ENCODE data around the gene ENPP1.

ENPP1 gene

DNA sequence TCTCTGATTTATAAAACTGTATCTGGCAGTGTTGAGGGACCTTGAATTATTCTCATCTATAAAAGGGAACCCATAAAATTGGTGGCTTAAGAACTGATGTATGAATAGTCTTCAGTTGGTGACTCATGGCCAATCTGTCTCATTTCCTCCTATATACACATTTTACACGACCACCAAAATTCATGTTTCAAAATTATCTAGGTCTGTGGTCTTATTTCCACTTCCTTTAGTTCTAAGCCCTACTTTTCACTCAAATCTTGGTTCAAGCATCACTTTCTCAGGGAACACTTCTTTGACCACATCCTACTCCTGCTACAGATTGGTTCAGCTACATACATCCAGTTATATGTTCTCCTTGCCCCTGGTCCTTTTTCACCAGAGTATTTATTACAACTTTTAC, 18.6 kb upstream of the ENPP1 start:
- no peak overlapping the region for H3K4me3 ChIP-seq (ENCODE audit: low read depth, low read length)
- no peaks in the 10 kb centered on the region for H3K27me3 ChIP-seq
- TF ChIP-seq, protein P1, sequence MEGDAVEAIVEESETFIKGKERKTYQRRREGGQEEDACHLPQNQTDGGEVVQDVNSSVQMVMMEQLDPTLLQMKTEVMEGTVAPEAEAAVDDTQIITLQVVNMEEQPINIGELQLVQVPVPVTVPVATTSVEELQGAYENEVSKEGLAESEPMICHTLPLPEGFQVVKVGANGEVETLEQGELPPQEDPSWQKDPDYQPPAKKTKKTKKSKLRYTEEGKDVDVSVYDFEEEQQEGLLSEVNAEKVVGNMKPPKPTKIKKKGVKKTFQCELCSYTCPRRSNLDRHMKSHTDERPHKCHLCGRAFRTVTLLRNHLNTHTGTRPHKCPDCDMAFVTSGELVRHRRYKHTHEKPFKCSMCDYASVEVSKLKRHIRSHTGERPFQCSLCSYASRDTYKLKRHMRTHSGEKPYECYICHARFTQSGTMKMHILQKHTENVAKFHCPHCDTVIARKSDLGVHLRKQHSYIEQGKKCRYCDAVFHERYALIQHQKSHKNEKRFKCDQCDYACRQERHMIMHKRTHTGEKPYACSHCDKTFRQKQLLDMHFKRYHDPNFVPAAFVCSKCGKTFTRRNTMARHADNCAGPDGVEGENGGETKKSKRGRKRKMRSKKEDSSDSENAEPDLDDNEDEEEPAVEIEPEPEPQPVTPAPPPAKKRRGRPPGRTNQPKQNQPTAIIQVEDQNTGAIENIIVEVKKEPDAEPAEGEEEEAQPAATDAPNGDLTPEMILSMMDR (IDR thresholded peaks at IDR 0.05; ENCODE audit: low read depth, low read length) = no peak
- DNase-seq = no peak
- no peaks in the 10 kb centered on the region for H3K36me3 ChIP-seq
- no peaks in the 10 kb centered on the region for H3K4me1 ChIP-seq
- no peaks in the 10 kb centered on the region for H3K9me3 ChIP-seq

DNA sequence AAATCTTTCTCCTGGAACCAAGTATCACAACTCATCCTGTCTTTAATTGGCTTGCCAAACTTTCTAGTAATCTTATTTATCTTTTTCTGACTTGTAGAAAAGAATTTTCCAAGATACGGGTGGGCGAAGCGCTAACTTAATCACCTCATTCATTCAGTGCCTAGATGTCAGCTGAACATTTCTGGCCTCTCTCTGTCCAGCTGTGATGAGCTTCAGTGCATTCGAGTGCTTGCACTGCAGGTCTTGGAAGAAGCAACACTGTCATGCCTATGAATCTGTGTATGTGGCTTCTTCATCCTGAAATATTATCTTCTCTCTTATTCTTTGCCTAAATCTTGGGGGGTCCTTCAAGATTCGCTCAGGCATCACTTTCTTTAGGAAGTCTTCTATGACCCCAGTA, 16.3 kb upstream of the ENPP1 start:
- TF ChIP-seq, protein P1 (IDR thresholded peaks at IDR 0.05; ENCODE audit: low read depth, low read length) = no peak
- H3K36me3 ChIP-seq = no peaks in the 10 kb centered on the region
- no peaks in the 10 kb centered on the region for H3K9me3 ChIP-seq
- no peak for DNase-seq
- H3K4me3 ChIP-seq (ENCODE audit: low read depth, low read length) = no peak overlapping the region
- H3K4me1 ChIP-seq = no peaks in the 10 kb centered on the region
- H3K27me3 ChIP-seq = no peaks in the 10 kb centered on the region

DNA sequence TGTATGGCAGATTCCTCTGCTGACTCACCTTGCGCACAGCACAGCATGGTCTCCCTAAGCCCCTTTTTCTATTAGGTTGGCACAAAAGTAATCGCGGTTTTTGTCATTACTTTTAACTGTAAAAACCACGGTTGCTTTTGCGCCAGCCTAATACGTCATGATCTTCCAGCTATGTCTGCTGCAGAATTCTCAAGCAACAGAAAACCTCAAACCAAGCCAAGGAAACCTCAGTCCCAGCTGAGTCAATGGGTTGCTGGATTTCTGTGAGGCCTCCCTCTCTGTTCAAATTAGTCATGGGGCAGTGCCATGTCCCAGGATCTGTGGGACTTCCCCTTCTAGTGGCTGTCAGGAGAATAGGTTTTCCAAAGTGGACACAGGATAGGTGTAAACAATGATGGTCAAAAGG, 15.7 kb upstream of the ENPP1 start:
- Histone ChIP-seq H3K27me3 (no peaks in the 10 kb centered on the region), H3K4me3 (ENCODE audit: low read depth, low read length) (no peak overlapping the region), H3K36me3 (no peaks in the 10 kb centered on the region), H3K9me3 (no peaks in the 10 kb centered on the region), H3K4me1 (no peaks in the 10 kb centered on the region)
- TF ChIP-seq, protein P1 (IDR thresholded peaks at IDR 0.05; ENCODE audit: low read depth, low read length) = no peak
- DNase-seq = no peak

DNA sequence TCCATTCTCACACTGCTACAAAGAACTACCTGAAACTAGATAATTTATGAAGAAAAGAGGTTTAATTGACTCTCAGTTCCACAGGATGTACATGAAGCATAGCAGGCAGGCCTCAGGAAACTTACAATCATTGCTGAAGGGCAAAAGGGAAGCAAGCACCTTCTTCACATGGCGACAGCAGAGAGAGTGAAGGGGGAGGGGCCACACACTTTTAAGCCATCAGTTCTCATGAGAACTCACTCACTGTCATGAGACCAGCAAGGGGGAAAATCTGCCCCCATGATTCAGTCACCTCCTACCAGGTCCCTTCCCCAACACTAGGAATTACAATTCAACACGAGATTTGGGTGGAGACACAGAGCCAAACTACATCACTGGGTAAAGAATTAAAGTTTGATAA, 12.5 kb upstream of the ENPP1 start:
- TF ChIP-seq, protein P1 (IDR thresholded peaks at IDR 0.05; ENCODE audit: low read depth, low read length) = no peak
- H3K4me3 ChIP-seq (ENCODE audit: low read depth, low read length) = no peak overlapping the region
- H3K9me3 ChIP-seq = no peaks in the 10 kb centered on the region
- DNase-seq = no peak
- no peaks in the 10 kb centered on the region for H3K27me3 ChIP-seq
- no peaks in the 10 kb centered on the region for H3K36me3 ChIP-seq
- H3K4me1 ChIP-seq = no peaks in the 10 kb centered on the region

DNA sequence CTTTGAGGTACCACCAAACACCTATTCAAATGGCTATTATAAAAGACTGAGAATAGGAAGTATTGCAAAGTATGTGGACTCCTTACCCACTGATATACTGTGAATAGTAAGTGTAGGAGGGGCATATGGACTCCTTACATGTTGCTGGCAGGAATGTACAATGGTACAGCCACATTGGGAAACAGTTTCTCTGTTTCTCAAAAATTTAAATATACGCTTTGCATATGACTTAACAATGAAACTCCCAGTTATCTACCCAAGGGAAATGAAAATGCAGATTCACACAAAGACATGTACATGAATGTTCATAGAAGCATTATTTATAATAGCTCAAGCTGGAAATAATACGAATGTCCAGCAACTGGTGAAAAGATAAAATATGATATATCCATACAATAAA, 5.5 kb upstream of the ENPP1 start:
- TF ChIP-seq, protein P1 (IDR thresholded peaks at IDR 0.05; ENCODE audit: low read depth, low read length) = no peak

DNA sequence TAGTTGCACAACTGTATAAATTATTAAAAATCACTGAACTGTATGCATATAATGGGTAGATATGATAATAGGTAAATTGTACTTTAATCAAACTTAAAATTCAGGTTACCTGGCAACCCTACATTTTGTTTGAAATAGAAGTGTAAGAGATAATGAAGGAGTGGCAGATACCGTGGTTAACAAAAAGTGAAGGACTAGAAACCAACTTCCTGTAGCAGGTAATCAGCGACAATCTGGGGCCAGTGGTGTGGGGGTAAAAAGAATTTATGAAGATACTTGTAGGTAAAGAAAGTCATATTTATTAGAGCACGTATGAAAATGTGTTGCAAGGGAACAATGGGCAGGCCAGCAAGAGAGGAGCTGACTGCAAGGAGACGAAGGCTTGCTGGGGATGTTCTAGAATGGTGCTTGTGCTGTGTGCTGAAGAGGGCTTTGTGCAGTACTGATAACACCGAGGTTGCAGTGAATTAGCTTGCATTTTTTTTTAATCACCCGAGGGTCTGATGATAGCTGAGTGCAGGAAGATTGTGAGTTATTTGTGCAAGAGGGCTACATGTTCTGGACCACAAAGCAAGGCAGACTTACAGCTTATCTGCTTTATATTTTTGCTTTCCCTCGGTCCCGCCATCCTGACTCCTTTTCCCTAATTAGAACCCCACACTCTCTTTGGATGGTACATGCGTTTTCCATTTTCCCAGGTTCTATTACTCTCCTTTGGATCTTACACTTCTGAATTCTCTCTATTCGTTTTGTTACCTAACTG, 4.6 kb upstream of the ENPP1 start:
- H3K4me3 ChIP-seq (ENCODE audit: low read depth, low read length) = no peak overlapping the region
- peaks cover 23% of the 10 kb centered on the region for H3K27me3 ChIP-seq
- H3K9me3 ChIP-seq = no peaks in the 10 kb centered on the region
- no peaks in the 10 kb centered on the region for H3K4me1 ChIP-seq
- TF ChIP-seq, protein P1 (IDR thresholded peaks at IDR 0.05; ENCODE audit: low read depth, low read length) = no peak
- H3K36me3 ChIP-seq = no peaks in the 10 kb centered on the region
- DNase-seq = no peak

More for the DNA sequence above, 5.5 kb upstream of the ENPP1 start:
- Histone ChIP-seq H3K36me3 (no peaks in the 10 kb centered on the region), H3K9me3 (no peaks in the 10 kb centered on the region), H3K4me3 (ENCODE audit: low read depth, low read length) (no peak overlapping the region), H3K27me3 (peaks cover 18% of the 10 kb centered on the region), H3K4me1 (no peaks in the 10 kb centered on the region)
- no peak for DNase-seq

Data from BE2C (cell line).